Stimulated activated CD8-positive, alpha-beta memory T cell treated with anti-CD3 and anti-CD28 coated beads, Interleukin-4, amount 100 ng/mL, for 4 hours (primary cell): Measurements from ENCODE around the gene NFATC2.

Experiments
- DNase-seq, 2 donors: peaks; one replicate each; pipeline ENCODE4 v3.0.0-alpha.2; 2020; ENCODE audit warnings: low read depth in 2 of 2, low spot score in 1 of 2

Gene NFATC2

GRCh38 chr20:51396365-51396909 lies 146.1 kb downstream of the NFATC2 start:
- DNase-seq, result no peak

GRCh38 chr20:51394706-51395105 lies 147.8 kb downstream of the NFATC2 start:
- no peak for DNase-seq

- DNase-seq, result no peak
These were observed 148.9 kb downstream of the NFATC2 start for GRCh38 chr20:51393571-51393970.

GRCh38 chr20:51392614-51393186 lies 149.8 kb downstream of the NFATC2 start:
- no peak for DNase-seq

GRCh38 chr20:51391926-51392325 lies 150.6 kb downstream of the NFATC2 start:
- DNase-seq, result no peak

- no peak for DNase-seq
These were observed 152.8 kb downstream of the NFATC2 start for GRCh38 chr20:51389543-51390264.

GRCh38 chr20:51388756-51389542 lies 153.6 kb downstream of the NFATC2 start:
- no peak for DNase-seq

GRCh38 chr20:51388227-51388626 lies 154.3 kb downstream of the NFATC2 start:
- no peak for DNase-seq

- no peak for DNase-seq
These were observed 155.2 kb downstream of the NFATC2 start for GRCh38 chr20:51387125-51387875.

- no peak for DNase-seq
These were observed 155.9 kb downstream of the NFATC2 start for GRCh38 chr20:51386586-51386985.

GRCh38 chr20:51385646-51386530 lies 156.6 kb downstream of the NFATC2 start:
- DNase-seq, result no peak

- no peak for DNase-seq
These were observed 157.6 kb downstream of the NFATC2 start for GRCh38 chr20:51384875-51385274.

- DNase-seq, result no peak
These were observed 158.5 kb downstream of the NFATC2 start for GRCh38 chr20:51383891-51384510.

GRCh38 chr20:51382986-51383821 lies 159.3 kb downstream of the NFATC2 start:
- no peak for DNase-seq

GRCh38 chr20:51382111-51382985 lies 160.2 kb downstream of the NFATC2 start:
- DNase-seq, result no peak

GRCh38 chr20:51381557-51381956 lies 161.0 kb downstream of the NFATC2 start:
- DNase-seq, result no peak

- no peak for DNase-seq
These were observed 161.8 kb downstream of the NFATC2 start for GRCh38 chr20:51380401-51381385.
